HG02884 (cell line): ENCODE measurements around the gene MGLL.
A peak's percentile ranks its signal among the peaks of the same experiment; 100 is the strongest.

Source experiments
- ATAC-seq: cut with Tn5 transposase; IDR thresholded peaks from one replicate; pipeline ENCODE4 v1.9.1; 2021; ENCODE audit warnings: mild to moderate bottlenecking, moderate library complexity; ENCODE audit not compliant: unreplicated experiment

The MGLL gene

GRCh38 chr3:127789990-127790881 lies 32.1 kb downstream of the MGLL start:
- no peak for ATAC-seq

GRCh38 chr3:127789051-127789450 lies 33.3 kb downstream of the MGLL start:
- no peak for ATAC-seq

GRCh38 chr3:127788451-127788909 lies 33.8 kb downstream of the MGLL start:
- ATAC-seq = no peak

- ATAC-seq = no peak
Measured at GRCh38 chr3:127787571-127788365, 34.5 kb downstream of the MGLL start.

- no peak for ATAC-seq
Measured at GRCh38 chr3:127787071-127787490, 35.2 kb downstream of the MGLL start.

- ATAC-seq = no peak
Measured at GRCh38 chr3:127786353-127787070, 35.8 kb downstream of the MGLL start.

- no peak for ATAC-seq
Measured at GRCh38 chr3:127785711-127786265, 36.5 kb downstream of the MGLL start.

GRCh38 chr3:127784865-127785710 lies 37.2 kb downstream of the MGLL start:
- ATAC-seq = no peak

- no peak for ATAC-seq
Measured at GRCh38 chr3:127784283-127784682, 38.0 kb downstream of the MGLL start.

GRCh38 chr3:127783642-127784160 lies 38.6 kb downstream of the MGLL start:
- ATAC-seq = no peak

GRCh38 chr3:127783166-127783565 lies 39.1 kb downstream of the MGLL start:
- no peak for ATAC-seq

GRCh38 chr3:127781411-127782001 lies 40.8 kb downstream of the MGLL start:
- ATAC-seq = no peak

- ATAC-seq = no peak
Measured at GRCh38 chr3:127780536-127781400, 41.5 kb downstream of the MGLL start.

- peak; percentile 50 for ATAC-seq
Measured at GRCh38 chr3:127779747-127780146, 42.6 kb downstream of the MGLL start.

GRCh38 chr3:127777921-127778656 lies 44.2 kb downstream of the MGLL start:
- ATAC-seq = no peak

GRCh38 chr3:127777332-127777731 lies 45.0 kb downstream of the MGLL start:
- no peak for ATAC-seq

- ATAC-seq = no peak
Measured at GRCh38 chr3:127776347-127776746, 46.0 kb downstream of the MGLL start.
